IMR-90 (cell line): ENCODE measurements around the gene TMEM253.

Experiments
- CHD1 ChIP-seq: IDR thresholded peaks from 2 replicates; pipeline ENCODE4 v1.6.1; 2012; ENCODE audit warnings: low read depth, low read length, improper control_type of control experiment
- CTCF ChIP-seq: conservative IDR thresholded peaks from 2 replicates; pipeline ENCODE4 v1.5.1; 2012; ENCODE audit warnings: mild to moderate bottlenecking, low read depth, low read length, improper control_type of control experiment
- MXI1 ChIP-seq: IDR thresholded peaks from 2 replicates; pipeline ENCODE4 v1.6.1; 2012; ENCODE audit warnings: low read depth, mild to moderate bottlenecking, low read length, moderate library complexity, borderline replicate concordance
- POLR2A ChIP-seq: IDR thresholded peaks from 2 replicates; pipeline ENCODE4 v1.6.1; 2012; ENCODE audit warnings: mild to moderate bottlenecking, low read depth, low read length
- RAD21 ChIP-seq: IDR thresholded peaks from 2 replicates; pipeline ENCODE4 v1.6.1; 2012; ENCODE audit warnings: low read length, improper control_type of control experiment
- RCOR1 ChIP-seq: IDR thresholded peaks from 2 replicates; pipeline ENCODE4 v1.6.1; 2012; ENCODE audit warnings: mild to moderate bottlenecking, low read length, improper control_type of control experiment; ENCODE audit not compliant: insufficient replicate concordance
- RFX5 ChIP-seq: IDR thresholded peaks from 2 replicates; pipeline ENCODE4 v1.8.0; 2012; ENCODE audit warnings: low read depth, mild to moderate bottlenecking, low read length, moderate library complexity
- SMC3 ChIP-seq: fragments of 150-350 bp; IDR thresholded peaks from 2 replicates; pipeline ENCODE4 v1.6.1; 2016; ENCODE audit warnings: low read depth, mild to moderate bottlenecking, antibody characterized with exemption, low read length, moderate library complexity

- no peak for TF ChIP-seq RFX5
- no peak; the same call in 1 of the 2 replicates for TF ChIP-seq CTCF
- TF ChIP-seq SMC3: no peak
- TF ChIP-seq RCOR1: no peak
- no peak for TF ChIP-seq POLR2A
- TF ChIP-seq MXI1: no peak
- no peak for TF ChIP-seq CHD1
- TF ChIP-seq RAD21: no peak
Observed at GRCh38 chr14:21098076-21098891, 2.6 kb upstream of the TMEM253 start, which contains the start of gene ZNF219.
